ENCODE results near the gene ANO5.
A peak's percentile ranks its signal among the peaks of the same experiment; 100 is the strongest.

- TF ChIP-seq MAX (IDR thresholded peaks at IDR 0.05) (no peak; the same call in 1 of the 2 replicates), ZBTB7A (IDR thresholded peaks at IDR 0.05; ENCODE audit: low read depth) (peak; percentile 78; the same call in 1 of the 2 replicates), TEAD4 (IDR thresholded peaks at IDR 0.05) (no peak), CEBPB (IDR thresholded peaks at IDR 0.05) (no peak), YY1 (IDR thresholded peaks at IDR 0.05; ENCODE audit: low read depth) (no peak), EP300 (IDR thresholded peaks at IDR 0.05; ENCODE audit: borderline replicate concordance) (no peak), TAF1 (IDR thresholded peaks at IDR 0.05; ENCODE audit: low read depth) (peak; percentile 21; the same call in 1 of the 2 replicates), REST (IDR thresholded peaks at IDR 0.05; ENCODE audit: low read depth) (no peak), USF1 (IDR thresholded peaks at IDR 0.05) (peak; percentile 39; the same call in 1 of the 2 replicates), RAD21 (IDR thresholded peaks at IDR 0.05; ENCODE audit: low read depth) (no peak)
Measured at GRCh38 chr11:22192642-22193347, at the start of gene ANO5.
